Measurements from ENCODE around the gene FNBP1L.
A peak's percentile ranks its signal among the peaks of the same experiment; 100 is the strongest.

The FNBP1L gene

GRCh38 chr1:93447481-93448291 lies at the start of gene FNBP1L (continued):
- peak; percentile 67 for TF ChIP-seq ZNF398 (tag by site-specific recombination; IDR thresholded peaks at IDR 0.05)
- TF ChIP-seq HIC1 (tag by site-specific recombination; IDR thresholded peaks at IDR 0.05), result peak; percentile 60; the same call in 1 of the 2 replicates
- TF ChIP-seq PRDM10 (tag by site-specific recombination; IDR thresholded peaks at IDR 0.05), result peak; percentile 23
- 0 out of 2 replicates have a peak, but pooled peaks have one; percentile 29 for TF ChIP-seq ZNF394 (tag by site-specific recombination; IDR thresholded peaks at IDR 0.05; ENCODE audit: borderline replicate concordance)
- TF ChIP-seq ZBTB48 (tag by site-specific recombination; IDR thresholded peaks at IDR 0.05), result peak; percentile 37; the same call in 1 of the 2 replicates
- TF ChIP-seq ZBTB10 (tag by site-specific recombination; IDR thresholded peaks at IDR 0.05), result 0 out of 2 replicates have a peak, but pooled peaks have one; percentile 16
- no peak for TF ChIP-seq TRIM28 (IDR thresholded peaks at IDR 0.05; ENCODE audit: borderline replicate concordance, low read length)
- peak; percentile 34; the same call in 1 of the 2 replicates for TF ChIP-seq GLIS1 (tag by site-specific recombination; IDR thresholded peaks at IDR 0.05)
- TF ChIP-seq KLF9 (tag by site-specific recombination; IDR thresholded peaks at IDR 0.05; ENCODE audit: low read depth), result 0 out of 2 replicates have a peak, but pooled peaks have one; percentile 42
- TF ChIP-seq KLF8 (tag by site-specific recombination; IDR thresholded peaks at IDR 0.05), result peak; percentile 38; the same call in 1 of the 2 replicates
- no peak for TF ChIP-seq ZNF621 (tag by site-specific recombination; IDR thresholded peaks at IDR 0.05)
- peak; percentile 9; the same call in 1 of the 2 replicates for TF ChIP-seq ZXDB (tag by site-specific recombination; IDR thresholded peaks at IDR 0.05)
- TF ChIP-seq SP2 (tag by site-specific recombination; IDR thresholded peaks at IDR 0.05), result peak; percentile 49
- TF ChIP-seq YY1 (tag by site-specific recombination; IDR thresholded peaks at IDR 0.05), result peak; percentile 28; the same call in 1 of the 2 replicates
- TF ChIP-seq SP7 (tag by site-specific recombination; IDR thresholded peaks at IDR 0.05), result peak; percentile 19
- peak; percentile 34; the same call in 1 of the 2 replicates for TF ChIP-seq SCRT2 (tag by site-specific recombination; IDR thresholded peaks at IDR 0.05)
- no peak for TF ChIP-seq ZNF221 (tag by site-specific recombination; IDR thresholded peaks at IDR 0.05; ENCODE audit: borderline replicate concordance)
